Measurements from ENCODE around the gene RAB11FIP4. TPM values are rescaled to one million over a fixed set of nuclear protein-coding genes. Genes with fewer than 3 reads are reported as not detected.
A peak's percentile ranks its signal among the peaks of the same experiment; 100 is the strongest.

The RAB11FIP4 gene
- total RNA-seq, 1 experiment from 2014 or later = 2.8 TPM

GRCh38 chr17:31497431-31497830 lies 106.0 kb downstream of the RAB11FIP4 start:
- POLR2A ChIA-PET = no interaction called here
- CTCF ChIA-PET = no interaction called here
- Mint-ChIP-seq H3K27me3 (ENCODE audit: insufficient read depth, unreplicated experiment) (no peaks in the 10 kb centered on the region), H3K36me3 (ENCODE audit: insufficient read depth, unreplicated experiment) (no peaks in the 10 kb centered on the region), H3K4me1 (ENCODE audit: insufficient read depth, unreplicated experiment) (peaks cover 8% of the 10 kb centered on the region), H3K27ac (ENCODE audit: low read depth, unreplicated experiment) (peak overlapping the region; percentile 74), H3K4me3 (ENCODE audit: unreplicated experiment) (no peak overlapping the region), H3K9me3 (ENCODE audit: unreplicated experiment) (no peaks in the 10 kb centered on the region)
- no peak for TF ChIP-seq CTCF (IDR thresholded peaks at IDR 0.05; ENCODE audit: unreplicated experiment)
- DNase-seq (ENCODE audit: unreplicated experiment) = no peak
- intact Hi-C loops (cut with micrococcal nuclease) = no loop called here
- no TSS peak for BruUV-seq (replicated peaks)

GRCh38 chr17:31497994-31498826 lies 106.7 kb downstream of the RAB11FIP4 start:
- H3K4me3 Mint-ChIP-seq (ENCODE audit: unreplicated experiment) = no peak overlapping the region
- no peaks in the 10 kb centered on the region for H3K9me3 Mint-ChIP-seq (ENCODE audit: unreplicated experiment)
- H3K27me3 Mint-ChIP-seq (ENCODE audit: insufficient read depth, unreplicated experiment) = no peaks in the 10 kb centered on the region
- ChIA-PET CTCF (interaction anchor here (0.5 to 2.1 kb wide), 6 partner anchors 10 to 328 kb away, joined by 3 to 6 read pairs (median 4); no protein-coding TSS in a partner anchor), POLR2A (interaction anchor here (0.6 to 2.1 kb wide), 2 partner anchors 10 to 14 kb away, joined by 3 to 22 read pairs; no protein-coding TSS in a partner anchor)
- no peak for TF ChIP-seq CTCF (IDR thresholded peaks at IDR 0.05; ENCODE audit: unreplicated experiment)
- no TSS peak for BruUV-seq (replicated peaks)
- intact Hi-C loops (cut with micrococcal nuclease) = no loop called here
- no peak for DNase-seq (ENCODE audit: unreplicated experiment)
- no peaks in the 10 kb centered on the region for H3K36me3 Mint-ChIP-seq (ENCODE audit: insufficient read depth, unreplicated experiment)
- no peak overlapping the region for H3K27ac Mint-ChIP-seq (ENCODE audit: low read depth, unreplicated experiment)
- H3K4me1 Mint-ChIP-seq (ENCODE audit: insufficient read depth, unreplicated experiment) = peaks cover 8% of the 10 kb centered on the region

GRCh38 chr17:31499771-31500554 lies 108.5 kb downstream of the RAB11FIP4 start:
- peak; percentile 38 for DNase-seq (ENCODE audit: unreplicated experiment)
- no peak for TF ChIP-seq CTCF (IDR thresholded peaks at IDR 0.05; ENCODE audit: unreplicated experiment)

GRCh38 chr17:31506517-31506916 lies 115.0 kb downstream of the RAB11FIP4 start:
- DNase-seq (ENCODE audit: unreplicated experiment) = no peak
- intact Hi-C loops (cut with micrococcal nuclease) = no loop called here
- no peaks in the 10 kb centered on the region for H3K4me1 Mint-ChIP-seq (ENCODE audit: insufficient read depth, unreplicated experiment)
- H3K36me3 Mint-ChIP-seq (ENCODE audit: insufficient read depth, unreplicated experiment) = no peaks in the 10 kb centered on the region
- H3K4me3 Mint-ChIP-seq (ENCODE audit: unreplicated experiment) = no peak overlapping the region
- ChIA-PET POLR2A (interaction anchor here (0.9 kb wide), 1 partner anchor 79 kb away, joined by 3 read pairs; no protein-coding TSS in a partner anchor), CTCF (interaction anchor here (0.6 kb wide), 1 partner anchor 567 kb away, joined by 5 read pairs; no protein-coding TSS in a partner anchor)
- TF ChIP-seq CTCF (IDR thresholded peaks at IDR 0.05; ENCODE audit: unreplicated experiment) = no peak
- no TSS peak for BruUV-seq (replicated peaks)
- H3K27me3 Mint-ChIP-seq (ENCODE audit: insufficient read depth, unreplicated experiment) = no peaks in the 10 kb centered on the region
- H3K27ac Mint-ChIP-seq (ENCODE audit: low read depth, unreplicated experiment) = no peak overlapping the region
- H3K9me3 Mint-ChIP-seq (ENCODE audit: unreplicated experiment) = no peaks in the 10 kb centered on the region

More at GRCh38 chr17:31499771-31500554, 108.5 kb downstream of the RAB11FIP4 start:
- Mint-ChIP-seq H3K27ac (ENCODE audit: low read depth, unreplicated experiment) (no peak overlapping the region), H3K36me3 (ENCODE audit: insufficient read depth, unreplicated experiment) (no peaks in the 10 kb centered on the region), H3K4me3 (ENCODE audit: unreplicated experiment) (no peak overlapping the region), H3K9me3 (ENCODE audit: unreplicated experiment) (no peaks in the 10 kb centered on the region), H3K27me3 (ENCODE audit: insufficient read depth, unreplicated experiment) (no peaks in the 10 kb centered on the region), H3K4me1 (ENCODE audit: insufficient read depth, unreplicated experiment) (no peaks in the 10 kb centered on the region)
- intact Hi-C loops (cut with micrococcal nuclease) = no loop called here
- POLR2A ChIA-PET = interaction anchor here (0.6 to 2.1 kb wide), 4 partner anchors 9 to 61 kb away, joined by 3 to 22 read pairs (median 4); no protein-coding TSS in a partner anchor
- BruUV-seq (replicated peaks) = no TSS peak
- CTCF ChIA-PET = interaction anchor here (0.7 to 2.8 kb wide), 8 partner anchors 11 to 343 kb away, joined by 3 to 14 read pairs (median 5); no protein-coding TSS in a partner anchor

Measured in MCF 10A (cell line).